Activated T-cell treated with anti-CD3 and anti-CD28 coated beads, Interleukin-2, amount 50 U/mL, for 24 hours (primary cell): ENCODE data around the gene EMB.
"Not testable (repeated sequence)": the region's sequence is repeated elsewhere in the genome, so short reads cannot be mapped to it uniquely, and the experiment has no call there.

Experiments
- DNase-seq: peaks from one replicate; pipeline ENCODE4 v3.0.0-alpha.2; 2020
- H3K27ac Mint-ChIP-seq: 2 replicates; pipeline ENCODE4 v1.8.0; 2020; ENCODE audit warnings: mild to moderate bottlenecking, mixed read lengths
- H3K27me3 Mint-ChIP-seq: 2 replicates; pipeline ENCODE4 v1.8.0; 2020; ENCODE audit warnings: mixed read lengths
- H3K36me3 Mint-ChIP-seq: 2 replicates; pipeline ENCODE4 v1.8.0; 2020; ENCODE audit warnings: low read depth, mixed read lengths
- H3K4me1 Mint-ChIP-seq: 2 replicates; pipeline ENCODE4 v1.8.0; 2020; ENCODE audit warnings: low read depth, mixed read lengths
- H3K4me3 Mint-ChIP-seq: 2 replicates; pipeline ENCODE4 v1.8.0; 2020; ENCODE audit warnings: mild to moderate bottlenecking, moderate library complexity, mixed read lengths
- H3K9me3 Mint-ChIP-seq: 2 replicates; pipeline ENCODE4 v1.8.0; 2020; ENCODE audit warnings: mixed read lengths

The EMB gene

GRCh38 chr5:50393925-50394609, 47.0 kb downstream of the EMB start:
- not testable (repeated sequence) for DNase-seq, H3K27me3 Mint-ChIP-seq, H3K27ac Mint-ChIP-seq, H3K4me3 Mint-ChIP-seq
- Mint-ChIP-seq H3K36me3 (peaks cover 84% of the 10 kb centered on the region), H3K9me3 (peaks cover 12% of the 10 kb centered on the region), H3K4me1 (peaks cover 29% of the 10 kb centered on the region)

GRCh38 chr5:50392289-50392688, 48.8 kb downstream of the EMB start:
- Mint-ChIP-seq H3K4me1 (peaks cover 21% of the 10 kb centered on the region), H3K36me3 (peaks cover 87% of the 10 kb centered on the region), H3K9me3 (peaks cover 24% of the 10 kb centered on the region)
- not testable (repeated sequence) for H3K4me3 Mint-ChIP-seq, H3K27ac Mint-ChIP-seq, H3K27me3 Mint-ChIP-seq, DNase-seq

GRCh38 chr5:50384381-50384780, 56.7 kb downstream of the EMB start:
- H3K4me1 Mint-ChIP-seq = peaks cover 19% of the 10 kb centered on the region
- H3K27me3 Mint-ChIP-seq, DNase-seq, H3K27ac Mint-ChIP-seq, H3K4me3 Mint-ChIP-seq: not testable (repeated sequence)
- H3K9me3 Mint-ChIP-seq = peaks cover 12% of the 10 kb centered on the region
- peaks cover 72% of the 10 kb centered on the region for H3K36me3 Mint-ChIP-seq

- not testable (repeated sequence) for H3K4me3 Mint-ChIP-seq, H3K27me3 Mint-ChIP-seq, H3K9me3 Mint-ChIP-seq, H3K27ac Mint-ChIP-seq, DNase-seq
- Mint-ChIP-seq H3K4me1 (peaks cover 22% of the 10 kb centered on the region), H3K36me3 (peaks cover 55% of the 10 kb centered on the region)
Observed at GRCh38 chr5:50376696-50377095, 64.4 kb downstream of the EMB start.

GRCh38 chr5:50369287-50370033, 71.6 kb downstream of the EMB start:
- not testable (repeated sequence) for DNase-seq, H3K27ac Mint-ChIP-seq, H3K27me3 Mint-ChIP-seq, H3K4me3 Mint-ChIP-seq
- Mint-ChIP-seq H3K9me3 (peaks cover 29% of the 10 kb centered on the region), H3K36me3 (peaks cover 67% of the 10 kb centered on the region), H3K4me1 (peaks cover 21% of the 10 kb centered on the region)

- H3K27ac Mint-ChIP-seq = peak overlapping the region; percentile 1
- H3K36me3 Mint-ChIP-seq = peaks cover 47% of the 10 kb centered on the region
- no peak for DNase-seq
- H3K9me3 Mint-ChIP-seq = peaks cover 29% of the 10 kb centered on the region
- no peak overlapping the region for H3K4me3 Mint-ChIP-seq
- no peaks in the 10 kb centered on the region for H3K27me3 Mint-ChIP-seq
- H3K4me1 Mint-ChIP-seq = peaks cover 39% of the 10 kb centered on the region
Observed at GRCh38 chr5:50365426-50366251, 75.4 kb downstream of the EMB start.

GRCh38 chr5:50364535-50365309, 76.4 kb downstream of the EMB start:
- H3K36me3 Mint-ChIP-seq = peaks cover 38% of the 10 kb centered on the region
- H3K4me1 Mint-ChIP-seq = peaks cover 39% of the 10 kb centered on the region
- H3K4me3 Mint-ChIP-seq, DNase-seq, H3K27me3 Mint-ChIP-seq: not testable (repeated sequence)
- H3K27ac Mint-ChIP-seq = peak overlapping the region; percentile 58
- peaks cover 20% of the 10 kb centered on the region for H3K9me3 Mint-ChIP-seq

GRCh38 chr5:50359187-50359586, 81.9 kb downstream of the EMB start:
- no peak overlapping the region for H3K27ac Mint-ChIP-seq
- H3K36me3 Mint-ChIP-seq = peaks cover 12% of the 10 kb centered on the region
- H3K4me3 Mint-ChIP-seq = no peak overlapping the region
- H3K9me3 Mint-ChIP-seq = no peaks in the 10 kb centered on the region
- H3K27me3 Mint-ChIP-seq = no peaks in the 10 kb centered on the region
- no peak for DNase-seq
- H3K4me1 Mint-ChIP-seq = peaks cover 16% of the 10 kb centered on the region

- H3K4me3 Mint-ChIP-seq = no peak overlapping the region
- no peak overlapping the region for H3K27ac Mint-ChIP-seq
- peaks cover 1% of the 10 kb centered on the region for H3K4me1 Mint-ChIP-seq
- peaks cover 2% of the 10 kb centered on the region for H3K9me3 Mint-ChIP-seq
- no peaks in the 10 kb centered on the region for H3K27me3 Mint-ChIP-seq
- no peak for DNase-seq
- H3K36me3 Mint-ChIP-seq = no peaks in the 10 kb centered on the region
Observed at GRCh38 chr5:50352382-50352781, 88.7 kb downstream of the EMB start.
